Ovary (tissue), 9 donors: Measurements from ENCODE around the gene TAGAP. TPM values are rescaled to one million over a fixed set of nuclear protein-coding genes. Genes with fewer than 3 reads are reported as not detected.

ENCODE experiments used
- DNase-seq, 5 donors: peaks; one replicate each; pipeline ENCODE4 v3.0.0-alpha.2; 2019 to 2020
- H3K27ac ChIP-seq, 2 donors: fragments of 200-600 bp; one replicate each; pipeline versions ENCODE4 v1.5.1 to v1.8.0; 2019 to 2022
- H3K27me3 ChIP-seq: fragments of 200-600 bp; one replicate; pipeline ENCODE4 v1.8.0; 2022
- H3K36me3 ChIP-seq: fragments of 200-600 bp; sonication (generic); one replicate; pipeline ENCODE4 v1.5.1; 2019
- H3K4me1 ChIP-seq: one replicate; pipeline ENCODE4 v1.8.1; 2013; ENCODE audit warnings: mild to moderate bottlenecking, moderate library complexity; ENCODE audit not compliant: insufficient read depth
- H3K4me3 ChIP-seq: fragments of 200-600 bp; sonication (generic); one replicate; pipeline ENCODE4 v1.5.1; 2017
- H3K9me3 ChIP-seq, 2 donors: fragments of 200-600 bp in 1 of 2; sonication (generic) in 1 of 2; one replicate each; pipeline versions ENCODE4 v1.5.1 to v1.8.1; 2013 to 2019; ENCODE audit warnings: mild to moderate bottlenecking in 1 of 2, moderate library complexity in 1 of 2
- EP300 ChIP-seq: sonication (generic); formaldehyde crosslinking; IDR thresholded peaks from one replicate; pipeline ENCODE4 v1.6.1; 2017; ENCODE audit warnings: antibody characterized with exemption
- POLR2A ChIP-seq: fragments of 450-650 bp; IDR thresholded peaks from one replicate; pipeline ENCODE4 v1.6.1; 2017; ENCODE audit warnings: antibody characterized with exemption, mild to moderate bottlenecking, moderate library complexity
- WGBS, 3 donors: extraction: QIAGEN DNeasy Blood & Tissue Kit in 1 of 3; methylation state at CpG; one replicate each; pipeline versions ENCODE4 v1.1.5 to v1.1.7; 2013 to 2017; 5-methylcytosine and 5-hydroxymethylcytosine counted together
- intact Hi-C, 4 donors: fragments of 100-400 bp; cut with DNase I; formaldehyde crosslinking; loops; one replicate each; pipeline versions ENCODE4 v1.11.0 to v1.15.1; 2022 to 2023
- polyA plus RNA-seq, 2 donors: library from polyadenylated mRNA; stranded (reverse); fragments of 200-250 nt in 1 of 2; fragments of 350-450 nt in 1 of 2; fragmentation: Illumina TruSeq in 1 of 2; extraction: RNeasy Lipid Tissue Mini Kit (QIAGEN cat#74804) in 1 of 2; gene quantifications; one replicate each; pipeline ENCODE4 v1.2.3, GENCODE V29; 2013 to 2014
- total RNA-seq, 7 donors: library from RNA; depleted of rRNA in 2 of 7; stranded (reverse); fragments of >200 nt in 2 of 7; fragmentation: NEBNext Ultra II Directional in 3 of 7; extraction: Animal tissue kit (Norgen Biotek cat#: 25700) in 3 of 7; gene quantifications; one replicate each; pipeline versions ENCODE4 v1.1.0 to v1.2.4, GENCODE V29; 2016 to 2023
- TF ChIP-seq, protein P1 (sequence below), 3 donors: fragments of 450-650 bp in 2 of 3; fragments of 200-600 bp in 1 of 3; IDR thresholded peaks; one replicate each; pipeline versions ENCODE4 v1.5.1 to v1.8.0; 2016 to 2022; ENCODE audit warnings: antibody characterized with exemption in 3 of 3, mild to moderate bottlenecking in 1 of 3
- donor health status: DM: no; HTN: no; CAD: no; lungs with moderate emphysema.
- donor health status: DM: no; HTN: no; CAD: no.
- donor health status: Bipolar disorder and iron deficiency.
- donor health status: DM: yes; HTN: yes; CAD: no.
- donor health status: DM: no; HTN: no; CAD: no.
- donor health status: DM: yes; HTN: yes; CAD: no.

The TAGAP gene
- total and polyA plus RNA-seq, 9 donors = 0.58 to 5.1 (median 1.4) TPM

DNA sequence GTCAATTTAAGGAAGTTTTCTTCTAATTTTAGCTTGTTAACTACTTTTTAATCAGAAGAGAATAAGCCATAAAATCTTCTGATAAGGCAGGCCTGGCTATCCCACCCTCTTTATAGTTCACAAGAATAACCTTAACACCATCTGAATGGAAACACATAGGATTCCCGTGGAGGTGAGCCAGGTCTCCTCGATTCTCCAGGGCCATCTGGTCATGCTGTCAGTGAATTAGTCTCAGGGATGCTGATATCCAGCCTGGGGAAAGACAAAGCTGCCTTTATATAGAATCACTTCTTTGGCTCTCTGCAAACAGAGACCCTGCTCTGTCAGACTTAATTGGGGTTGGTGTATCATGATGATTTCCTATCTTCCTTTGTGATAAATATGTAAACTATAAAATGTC, 30.1 kb upstream of the TAGAP start:
- no peak for TF ChIP-seq POLR2A
- TF ChIP-seq, protein P1, sequence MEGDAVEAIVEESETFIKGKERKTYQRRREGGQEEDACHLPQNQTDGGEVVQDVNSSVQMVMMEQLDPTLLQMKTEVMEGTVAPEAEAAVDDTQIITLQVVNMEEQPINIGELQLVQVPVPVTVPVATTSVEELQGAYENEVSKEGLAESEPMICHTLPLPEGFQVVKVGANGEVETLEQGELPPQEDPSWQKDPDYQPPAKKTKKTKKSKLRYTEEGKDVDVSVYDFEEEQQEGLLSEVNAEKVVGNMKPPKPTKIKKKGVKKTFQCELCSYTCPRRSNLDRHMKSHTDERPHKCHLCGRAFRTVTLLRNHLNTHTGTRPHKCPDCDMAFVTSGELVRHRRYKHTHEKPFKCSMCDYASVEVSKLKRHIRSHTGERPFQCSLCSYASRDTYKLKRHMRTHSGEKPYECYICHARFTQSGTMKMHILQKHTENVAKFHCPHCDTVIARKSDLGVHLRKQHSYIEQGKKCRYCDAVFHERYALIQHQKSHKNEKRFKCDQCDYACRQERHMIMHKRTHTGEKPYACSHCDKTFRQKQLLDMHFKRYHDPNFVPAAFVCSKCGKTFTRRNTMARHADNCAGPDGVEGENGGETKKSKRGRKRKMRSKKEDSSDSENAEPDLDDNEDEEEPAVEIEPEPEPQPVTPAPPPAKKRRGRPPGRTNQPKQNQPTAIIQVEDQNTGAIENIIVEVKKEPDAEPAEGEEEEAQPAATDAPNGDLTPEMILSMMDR (IDR thresholded peaks at IDR 0.05) = no peak
- TF ChIP-seq EP300 = no peak
- H3K27ac ChIP-seq = no peak overlapping the region
- H3K27me3 ChIP-seq = no peaks in the 10 kb centered on the region
- no peaks in the 10 kb centered on the region for H3K36me3 ChIP-seq
- no peak overlapping the region for H3K4me3 ChIP-seq
- no peak for DNase-seq
- no peaks in the 10 kb centered on the region for H3K9me3 ChIP-seq
- intact Hi-C loops = no loop called here
- H3K4me1 ChIP-seq = peaks cover 2% of the 10 kb centered on the region
- WGBS, 3 donors = 61 to 75% (median 72%) methylated on average over 2 of the region's 2 CpGs

- H3K36me3 ChIP-seq = no peaks in the 10 kb centered on the region
- WGBS, 3 donors = 56 to 61% (median 60%) methylated on average over 3 of the region's 3 CpGs
- H3K4me3 ChIP-seq = no peak overlapping the region
- intact Hi-C loops = no loop called here
- peaks cover 2% of the 10 kb centered on the region for H3K4me1 ChIP-seq
- no peaks in the 10 kb centered on the region for H3K9me3 ChIP-seq
- TF ChIP-seq POLR2A (no peak), EP300 (no peak)
- TF ChIP-seq, protein P1 (IDR thresholded peaks at IDR 0.05) = no peak
- H3K27me3 ChIP-seq = no peaks in the 10 kb centered on the region
- DNase-seq = no peak
- H3K27ac ChIP-seq = no peak overlapping the region
Measured at GRCh38 chr6:159074120-159074684, 29.4 kb upstream of the TAGAP start.

DNA sequence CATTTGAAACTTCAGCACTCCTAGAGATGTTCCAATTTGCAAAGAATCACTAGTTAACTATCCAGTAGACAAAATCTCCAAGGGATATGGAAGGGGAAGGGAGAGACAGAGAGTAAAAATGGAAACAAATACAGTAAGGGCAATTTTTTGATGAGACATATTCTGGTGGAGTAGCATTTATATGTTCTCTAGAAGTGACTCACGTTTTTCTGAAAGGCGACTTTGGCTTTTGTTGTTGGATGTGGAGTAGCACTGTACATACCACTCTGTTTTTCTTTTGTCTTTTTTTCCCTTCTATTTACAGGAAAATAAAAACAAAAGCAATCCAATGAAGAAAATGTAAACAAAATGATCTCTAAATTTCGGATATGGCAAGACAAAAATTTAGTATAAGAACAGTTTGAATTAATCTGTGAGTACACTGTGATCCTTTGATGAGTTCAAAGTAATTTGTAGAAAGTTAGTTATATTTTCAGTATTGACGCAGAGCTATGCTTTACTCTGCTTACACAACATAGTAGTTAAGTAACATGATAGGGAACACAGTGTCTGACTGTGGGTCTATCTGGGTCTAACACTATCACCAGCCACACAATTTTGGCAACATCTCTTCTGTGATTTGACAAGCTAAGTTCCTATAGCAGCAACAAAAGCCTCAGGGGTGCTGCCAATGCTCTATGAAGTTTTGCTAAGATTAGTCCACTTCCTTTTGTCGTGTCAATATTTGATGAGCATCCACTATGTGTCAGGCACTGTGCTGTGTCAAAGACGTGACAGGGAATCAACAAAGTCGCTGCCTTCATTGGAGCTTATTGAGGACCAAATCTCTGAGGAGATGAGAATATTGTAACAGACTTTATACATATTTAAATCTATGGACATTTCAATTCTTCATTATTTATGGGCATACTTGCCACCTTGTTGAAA, 27.3 kb upstream of the TAGAP start:
- H3K27me3 ChIP-seq = no peaks in the 10 kb centered on the region
- no peaks in the 10 kb centered on the region for H3K9me3 ChIP-seq
- H3K27ac ChIP-seq = no peak overlapping the region
- 83 to 87% (median 86%) methylated on average over 7 of the region's 7 CpGs for WGBS, 3 donors
- no peak overlapping the region for H3K4me3 ChIP-seq
- intact Hi-C loops = no loop called here
- DNase-seq = no peak
- TF ChIP-seq EP300 (no peak), POLR2A (no peak)
- TF ChIP-seq, protein P1 (IDR thresholded peaks at IDR 0.05) = no peak
- H3K36me3 ChIP-seq = no peaks in the 10 kb centered on the region
- peaks cover under 1% of the 10 kb centered on the region for H3K4me1 ChIP-seq

GRCh38 chr6:159068904-159069578, 24.2 kb upstream of the TAGAP start:
- Histone ChIP-seq H3K4me3 (no peak overlapping the region), H3K4me1 (no peaks in the 10 kb centered on the region), H3K27me3 (no peaks in the 10 kb centered on the region), H3K27ac (no peak overlapping the region), H3K9me3 (no peaks in the 10 kb centered on the region), H3K36me3 (no peaks in the 10 kb centered on the region)
- no peak for TF ChIP-seq POLR2A
- TF ChIP-seq EP300 = no peak
- TF ChIP-seq, protein P1 (IDR thresholded peaks at IDR 0.05) = no peak
- no peak for DNase-seq
- intact Hi-C loops = no loop called here
- WGBS, 3 donors = 76 to 83% (median 80%) methylated on average over 17 of the region's 17 CpGs
